Measurements from ENCODE around the gene NNAT. TPM values are rescaled to one million over a fixed set of nuclear protein-coding genes. Genes with fewer than 3 reads are reported as not detected.

NNAT gene
- total and polyA plus RNA-seq, 4 donors = 0.09 to 0.24 TPM; not detected in 2

GRCh38 chr20:37522260-37523011 lies 1.4 kb downstream of the NNAT start:
- H3K36me3 ChIP-seq (ENCODE audit: control insufficient read depth in 4 of 4, insufficient read depth in 3 of 4, low read depth in 1 of 4, low read length in 3 of 4) = peaks cover 0 to 13% (median 3%) of the 10 kb centered on the region in 4 donors
- TF ChIP-seq ZBTB33 (IDR thresholded peaks at IDR 0.05) (no peak), RXRA (IDR thresholded peaks at IDR 0.05) (no peak), REST (IDR thresholded peaks at IDR 0.05) (no peak), RAD21 (IDR thresholded peaks at IDR 0.05) (no peak), TAF1 (conservative IDR thresholded peaks at IDR 0.05) (no peak), SP1 (IDR thresholded peaks at IDR 0.05) (no peak), JUND (IDR thresholded peaks at IDR 0.05) (no peak)
- H3K4me3 ChIP-seq (ENCODE audit: low read depth in 1 of 3, low read length in 3 of 3) = no peak overlapping the region
- DNase-seq (ENCODE audit: low spot score) = no peak
- no peak overlapping the region for H3K9ac ChIP-seq (ENCODE audit: low read depth in 1 of 2, low read length in 2 of 2)
- peaks cover 24 to 74% (median 57%) of the 10 kb centered on the region in 4 donors for H3K4me1 ChIP-seq (ENCODE audit: control insufficient read depth in 4 of 4, insufficient read depth in 4 of 4, low read length in 3 of 4)
- 85% methylated on average over 36 of the region's 36 CpGs for WGBS
- H3K27ac ChIP-seq (ENCODE audit: low read depth in 1 of 2, low read length in 2 of 2) = no peak overlapping the region
- H3K27me3 ChIP-seq (ENCODE audit: control insufficient read depth in 4 of 4, insufficient read depth in 4 of 4, low read length in 3 of 4) = no peaks in the 10 kb centered on the region
- no peaks in the 10 kb centered on the region for H3K9me3 ChIP-seq (ENCODE audit: control insufficient read depth in 4 of 4, low read length in 3 of 4)

GRCh38 chr20:37523012-37523391 lies 2.0 kb downstream of the NNAT start:
- peaks cover 24 to 69% (median 57%) of the 10 kb centered on the region in 4 donors for H3K4me1 ChIP-seq (ENCODE audit: control insufficient read depth in 4 of 4, insufficient read depth in 4 of 4, low read length in 3 of 4)
- DNase-seq (ENCODE audit: low spot score) = no peak
- 91% methylated on average over 13 of the region's 13 CpGs for WGBS
- H3K9me3 ChIP-seq (ENCODE audit: control insufficient read depth in 4 of 4, low read length in 3 of 4) = no peaks in the 10 kb centered on the region
- H3K27ac ChIP-seq (ENCODE audit: low read depth in 1 of 2, low read length in 2 of 2) = no peak overlapping the region
- TF ChIP-seq JUND (IDR thresholded peaks at IDR 0.05) (no peak), RXRA (IDR thresholded peaks at IDR 0.05) (no peak), RAD21 (IDR thresholded peaks at IDR 0.05) (no peak), FOXA1 (IDR thresholded peaks at IDR 0.05) (no peak), YY1 (IDR thresholded peaks at IDR 0.05) (no peak), HNF4G (IDR thresholded peaks at IDR 0.05) (no peak), TAF1 (conservative IDR thresholded peaks at IDR 0.05) (no peak), SP1 (IDR thresholded peaks at IDR 0.05) (no peak), MAX (IDR thresholded peaks at IDR 0.05) (no peak), ZBTB33 (IDR thresholded peaks at IDR 0.05) (no peak), REST (IDR thresholded peaks at IDR 0.05) (no peak), NR2F2 (IDR thresholded peaks at IDR 0.05) (no peak)
- H3K36me3 ChIP-seq (ENCODE audit: control insufficient read depth in 4 of 4, insufficient read depth in 3 of 4, low read depth in 1 of 4, low read length in 3 of 4) = peaks cover 0 to 8% (median 2%) of the 10 kb centered on the region in 4 donors
- no peak overlapping the region for H3K4me3 ChIP-seq (ENCODE audit: low read depth in 1 of 3, low read length in 3 of 3)
- no peak overlapping the region for H3K9ac ChIP-seq (ENCODE audit: low read depth in 1 of 2, low read length in 2 of 2)
- H3K27me3 ChIP-seq (ENCODE audit: control insufficient read depth in 4 of 4, insufficient read depth in 4 of 4, low read length in 3 of 4) = no peaks in the 10 kb centered on the region
